ENCODE results near the gene EHD1.

GRCh38 chr11:64924910-64925284, 46.5 kb upstream of the EHD1 start:
- TF ChIP-seq CTCF (IDR thresholded peaks at IDR 0.05) (peak in 1 of 3 donors; percentile 21), POLR2AphosphoS5 (IDR thresholded peaks at IDR 0.05) (no peak)

All from breast epithelium (tissue), 3 donors.